Lower leg skin (tissue), 3 donors: Measurements from ENCODE around the gene STK24.

Experiments
- POLR2A ChIP-seq, 2 donors: fragments of 450-650 bp; IDR thresholded peaks; one replicate each; pipeline ENCODE4 v1.6.1; 2016 to 2017; ENCODE audit warnings: antibody characterized with exemption in 2 of 2, mild to moderate bottlenecking in 1 of 2, moderate library complexity in 1 of 2
- TF ChIP-seq, protein P1 (sequence below), 3 donors: fragments of 450-650 bp; IDR thresholded peaks; one replicate each; pipeline ENCODE4 v1.5.1; 2016; ENCODE audit warnings: antibody characterized with exemption in 3 of 3, mild to moderate bottlenecking in 3 of 3, moderate library complexity in 2 of 3

DNA sequence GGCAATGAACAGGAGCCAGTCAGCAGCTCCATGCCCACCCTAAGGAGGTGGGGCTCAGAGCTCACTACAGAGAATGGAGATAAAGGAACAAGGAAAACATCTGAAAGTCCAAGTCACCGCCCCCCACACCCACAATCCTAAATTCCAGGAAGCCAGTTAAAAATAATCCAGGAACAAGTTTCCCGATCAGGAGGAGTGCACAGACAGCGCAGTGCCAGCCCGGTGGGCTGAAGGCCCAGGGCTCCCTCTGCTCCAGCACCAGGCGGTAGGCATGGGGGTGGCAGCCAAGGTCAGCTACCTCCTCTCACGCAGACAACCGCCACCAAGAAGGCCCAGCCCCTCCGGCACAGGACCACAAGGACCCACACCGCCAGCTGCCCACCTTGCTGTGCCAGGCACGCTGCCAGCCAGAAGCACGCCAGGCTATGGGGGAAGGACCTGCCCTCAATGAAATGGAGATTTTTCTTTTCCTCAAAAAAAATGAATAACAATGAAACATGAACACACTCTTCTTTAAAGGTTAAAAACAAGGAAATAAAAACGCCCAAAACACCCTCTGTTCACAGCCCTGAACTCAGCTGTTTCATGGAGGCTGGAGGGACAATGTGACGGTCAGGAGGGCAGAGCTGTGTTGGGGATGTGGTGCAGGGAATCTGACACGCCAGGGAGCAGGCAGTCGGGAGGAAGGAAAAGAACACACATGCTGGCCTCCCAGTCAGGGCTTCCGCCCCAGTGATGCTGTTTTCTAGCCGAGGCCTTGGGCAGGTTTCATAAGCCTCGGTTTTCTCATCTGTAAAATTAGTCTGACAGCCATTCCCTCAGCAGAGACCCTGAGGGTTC lies 11.0 kb downstream of the STK24 start:
- no peak for TF ChIP-seq POLR2A (IDR thresholded peaks at IDR 0.05)
- TF ChIP-seq, protein P1, sequence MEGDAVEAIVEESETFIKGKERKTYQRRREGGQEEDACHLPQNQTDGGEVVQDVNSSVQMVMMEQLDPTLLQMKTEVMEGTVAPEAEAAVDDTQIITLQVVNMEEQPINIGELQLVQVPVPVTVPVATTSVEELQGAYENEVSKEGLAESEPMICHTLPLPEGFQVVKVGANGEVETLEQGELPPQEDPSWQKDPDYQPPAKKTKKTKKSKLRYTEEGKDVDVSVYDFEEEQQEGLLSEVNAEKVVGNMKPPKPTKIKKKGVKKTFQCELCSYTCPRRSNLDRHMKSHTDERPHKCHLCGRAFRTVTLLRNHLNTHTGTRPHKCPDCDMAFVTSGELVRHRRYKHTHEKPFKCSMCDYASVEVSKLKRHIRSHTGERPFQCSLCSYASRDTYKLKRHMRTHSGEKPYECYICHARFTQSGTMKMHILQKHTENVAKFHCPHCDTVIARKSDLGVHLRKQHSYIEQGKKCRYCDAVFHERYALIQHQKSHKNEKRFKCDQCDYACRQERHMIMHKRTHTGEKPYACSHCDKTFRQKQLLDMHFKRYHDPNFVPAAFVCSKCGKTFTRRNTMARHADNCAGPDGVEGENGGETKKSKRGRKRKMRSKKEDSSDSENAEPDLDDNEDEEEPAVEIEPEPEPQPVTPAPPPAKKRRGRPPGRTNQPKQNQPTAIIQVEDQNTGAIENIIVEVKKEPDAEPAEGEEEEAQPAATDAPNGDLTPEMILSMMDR (IDR thresholded peaks at IDR 0.05): no peak
